Endothelial cell of umbilical vein (primary cell): ENCODE results near the gene NCKAP5. TPM values are rescaled to one million over a fixed set of nuclear protein-coding genes. Genes with fewer than 3 reads are reported as not detected.

ENCODE experiments used
- BruUV-seq: library from RNA; stranded (reverse); fragments of 400-500 nt; replicated peaks from 2 replicates; lab custom pipeline; 2021; lab: Mats Ljungman, UMichigan
- CTCF ChIA-PET: fragments of 300-600, 350-600 bp; sonication (Branson Sonifier 250); formaldehyde crosslinking; loops from one replicate; lab custom pipeline; 2021; ENCODE audit warnings: antibody characterized with exemption, inconsistent platforms; lab: Charles Lee
- POLR2A ChIA-PET: fragments of 300-600, 350-600 bp; sonication (Branson Sonifier 250); formaldehyde crosslinking; loops from one replicate; lab custom pipeline; 2021; ENCODE audit warnings: antibody characterized with exemption, inconsistent platforms; lab: Charles Lee
- DNase-seq: peaks from one replicate; pipeline ENCODE4 v3.0.0-alpha.2; 2011; ENCODE audit warnings: low read depth, low spot score
- FAIRE-seq: peaks from 2 replicates; lab custom pipeline; 2011; peaks lifted over from hg19 to GRCh38; lab: Jason Lieb, UNC
- H2AFZ ChIP-seq: 2 replicates; pipeline ENCODE4 v1.6.0; 2012; ENCODE audit warnings: low read depth, low read length, control low read depth, inconsistent platforms
- H3K27ac ChIP-seq: 2 replicates; pipeline ENCODE4 v1.5.1; 2011; ENCODE audit warnings: low read depth, mild to moderate bottlenecking, control low read depth, low read length, moderate library complexity; ENCODE audit not compliant: insufficient read depth
- H3K27me3 ChIP-seq, 2 experiments: 2 replicates each; pipeline versions ENCODE4 v1.6.0 to v1.6.1; 2011; ENCODE audit warnings: low read length in 2 of 2, mixed read lengths in 1 of 2; ENCODE audit not compliant: control insufficient read depth in 2 of 2, insufficient read depth in 2 of 2
- H3K36me3 ChIP-seq, 2 experiments: 2 replicates in 1 of 2; 3 replicates in 1 of 2; pipeline ENCODE4 v1.5.1; 2011; ENCODE audit warnings: low read length in 2 of 2, mild to moderate bottlenecking in 1 of 2, moderate library complexity in 1 of 2; ENCODE audit not compliant: control insufficient read depth in 2 of 2, insufficient read depth in 2 of 2; ENCODE audit errors: extremely low read depth in 1 of 2
- H3K4me1 ChIP-seq: 3 replicates; pipeline ENCODE4 v1.5.1; 2011; ENCODE audit warnings: mild to moderate bottlenecking, low read length; ENCODE audit not compliant: control insufficient read depth, insufficient read depth; ENCODE audit errors: extremely low read depth
- H3K4me2 ChIP-seq: 2 replicates; pipeline ENCODE4 v1.6.1; 2011; ENCODE audit warnings: low read length, control low read depth, mixed read lengths; ENCODE audit not compliant: insufficient read depth
- H3K4me3 ChIP-seq, 3 experiments: fragments of 200-600 bp in 1 of 3; sonication (generic), shearing (Covaris generic) in 1 of 3; replicated peaks in 1 of 3; 2 replicates each; pipeline ENCODE4 v1.5.1; 2011 to 2016; ENCODE audit warnings: control low read depth in 3 of 3, low read length in 3 of 3, mild to moderate bottlenecking in 2 of 3, inconsistent platforms in 1 of 3, low read depth in 1 of 3, moderate library complexity in 1 of 3; ENCODE audit not compliant: insufficient read depth in 1 of 3
- H3K79me2 ChIP-seq: 2 replicates; pipeline ENCODE4 v1.6.0; 2012; ENCODE audit warnings: low read length, inconsistent platforms; ENCODE audit not compliant: control insufficient read depth, insufficient read depth
- H3K9ac ChIP-seq: replicated peaks from 2 replicates; pipeline ENCODE3; 2011; ENCODE audit warnings: low read length, control low read depth; ENCODE audit not compliant: insufficient read depth; ENCODE audit errors: extremely low read depth
- H3K9me1 ChIP-seq: replicated peaks from 3 replicates; pipeline ENCODE4 v1.6.0; 2011; ENCODE audit warnings: mild to moderate bottlenecking, low read length; ENCODE audit not compliant: control insufficient read depth, insufficient read depth; ENCODE audit errors: extremely low read depth
- H3K9me3 ChIP-seq: replicated peaks from 2 replicates; pipeline ENCODE4 v1.5.1; 2012; ENCODE audit warnings: low read length, inconsistent platforms; ENCODE audit not compliant: control insufficient read depth, insufficient read depth
- H4K20me1 ChIP-seq: replicated peaks from 2 replicates; pipeline ENCODE3; 2011; ENCODE audit warnings: mild to moderate bottlenecking, low read length; ENCODE audit not compliant: control insufficient read depth, insufficient read depth; ENCODE audit errors: extremely low read depth
- CTCF ChIP-seq, 2 donors: IDR thresholded peaks; 1 replicate in 1 of 2; 2 replicates in 1 of 2; pipeline ENCODE4 v1.5.1; 2011; ENCODE audit warnings: low read length in 2 of 2, mild to moderate bottlenecking in 2 of 2, moderate library complexity in 2 of 2, control low read depth in 1 of 2, inconsistent platforms in 1 of 2, low read depth in 1 of 2; ENCODE audit not compliant: insufficient read depth in 1 of 2; ENCODE audit errors: extremely low read depth in 1 of 2
- EZH2 ChIP-seq: IDR thresholded peaks from 2 replicates; pipeline ENCODE4 v1.6.1; 2012; ENCODE audit warnings: borderline replicate concordance, low read depth, mild to moderate bottlenecking, moderate library complexity, low read length, inconsistent platforms; ENCODE audit not compliant: severe bottlenecking
- FOS ChIP-seq: IDR thresholded peaks from 2 replicates; pipeline ENCODE4 v1.6.1; 2011; ENCODE audit warnings: mild to moderate bottlenecking, low read length, moderate library complexity, borderline replicate concordance; ENCODE audit not compliant: insufficient read depth
- GATA2 ChIP-seq: IDR thresholded peaks from 2 replicates; pipeline ENCODE4 v1.7.0; 2011; ENCODE audit warnings: low read depth, mild to moderate bottlenecking, moderate library complexity, mixed read lengths, low read length; ENCODE audit not compliant: insufficient read length, insufficient read depth
- JUN ChIP-seq: IDR thresholded peaks from 2 replicates; pipeline ENCODE4 v1.6.1; 2011; ENCODE audit warnings: borderline replicate concordance, low read depth; ENCODE audit not compliant: insufficient read length, insufficient read depth
- MAX ChIP-seq: IDR thresholded peaks from 2 replicates; pipeline ENCODE4 v1.6.1; 2011; ENCODE audit not compliant: insufficient read depth, insufficient read length
- MYC ChIP-seq: IDR thresholded peaks from one replicate; pipeline ENCODE4 v1.6.1; 2011; ENCODE audit warnings: mild to moderate bottlenecking, low read depth, low read length
- POLR2A ChIP-seq: IDR thresholded peaks from 2 replicates; pipeline ENCODE4 v1.6.1; 2012; ENCODE audit warnings: low read depth, mild to moderate bottlenecking, control low read depth, low read length
- POLR2AphosphoS5 ChIP-seq: IDR thresholded peaks from 2 replicates; pipeline ENCODE4 v1.6.1; 2012; ENCODE audit warnings: low read depth, mild to moderate bottlenecking, control low read depth, low read length, moderate library complexity; ENCODE audit not compliant: insufficient read depth
- dilution Hi-C: fragments of 300-500 bp; cut with MboI; formaldehyde crosslinking; loops from one replicate; pipeline ENCODE4 v1.15.0; 2019; ENCODE audit warnings: low sequenced_read_pairs; ENCODE audit not compliant: extremely low pct_ligation_motif_present
- intact Hi-C: fragments of 100-400 bp; cut with micrococcal nuclease; formaldehyde crosslinking; loops from one replicate; pipeline ENCODE4 v1.10.0; 2022
- polyA plus RNA-seq, 4 experiments: library from polyadenylated mRNA; depleted of rRNA in 3 of 4; stranded (reverse) in 3 of 4; unstranded in 1 of 4; fragments of >200 nt; gene quantifications; 2 replicates each; pipeline versions ENCODE4 v1.2.1 to v1.2.3, GENCODE V29; 2011 to 2012; ENCODE audit warnings: missing spikeins in 1 of 4
- total RNA-seq: library from RNA; stranded (reverse); gene quantifications from 2 replicates; pipeline ENCODE4 v1.2.3, GENCODE V29; 2021

The NCKAP5 gene
- total and polyA plus RNA-seq, 2 donors (not counting 3 experiments of a cell fraction or from before 2014, with no cell fraction given): 0.47 to 3.3 TPM

GRCh38 chr2:133324150-133324561 is 244.1 kb downstream of the NCKAP5 start:
- Histone ChIP-seq H3K9me1 (no peaks in the 10 kb centered on the region), H3K4me3 (no peak overlapping the region), H3K9ac (no peak overlapping the region), H4K20me1 (no peaks in the 10 kb centered on the region), H3K36me3 (no peaks in the 10 kb centered on the region), H2AFZ (no peak overlapping the region), H3K27ac (no peak overlapping the region), H3K79me2 (no peaks in the 10 kb centered on the region), H3K4me2 (no peak overlapping the region), H3K4me1 (no peaks in the 10 kb centered on the region), H3K27me3 (no peaks in the 10 kb centered on the region), H3K9me3 (no peaks in the 10 kb centered on the region)
- BruUV-seq: no TSS peak
- ChIA-PET POLR2A (no interaction called here), CTCF (interaction anchor here (1.1 kb wide), 1 partner anchor 456 kb away, joined by 3 read pairs; no protein-coding TSS in a partner anchor)
- intact Hi-C loops: no loop called here
- TF ChIP-seq CTCF (IDR thresholded peaks at IDR 0.05; ENCODE audit: extremely low read depth in 1 of 2, insufficient read depth in 1 of 2, low read depth in 1 of 2, low read length in 2 of 2) (no peak), FOS (peak; percentile 13)
- FAIRE-seq: peak; percentile 24
- dilution Hi-C loops: no loop called here
- peak; percentile 41 for DNase-seq

GRCh38 chr2:133322909-133323308 is 245.4 kb downstream of the NCKAP5 start:
- ChIA-PET CTCF (no interaction called here), POLR2A (no interaction called here)
- intact Hi-C loops: no loop called here
- H3K9me1 ChIP-seq: no peaks in the 10 kb centered on the region
- H3K4me3 ChIP-seq: no peak overlapping the region
- no peaks in the 10 kb centered on the region for H3K27me3 ChIP-seq
- H3K4me2 ChIP-seq: no peak overlapping the region
- no peak overlapping the region for H3K27ac ChIP-seq
- H3K9ac ChIP-seq: no peak overlapping the region
- dilution Hi-C loops: no loop called here
- FAIRE-seq (no peak), DNase-seq (no peak)
- no peaks in the 10 kb centered on the region for H4K20me1 ChIP-seq
- no peak overlapping the region for H2AFZ ChIP-seq
- no peaks in the 10 kb centered on the region for H3K36me3 ChIP-seq
- no peaks in the 10 kb centered on the region for H3K79me2 ChIP-seq
- TF ChIP-seq POLR2AphosphoS5: no peak
- no peak for TF ChIP-seq GATA2
- no peak for TF ChIP-seq CTCF (IDR thresholded peaks at IDR 0.05; ENCODE audit: extremely low read depth in 1 of 2, insufficient read depth in 1 of 2, low read depth in 1 of 2, low read length in 2 of 2)
- TF ChIP-seq EZH2: no peak
- TF ChIP-seq POLR2A: no peak
- no peak for TF ChIP-seq MAX
- no peak for TF ChIP-seq JUN
- no peak for TF ChIP-seq MYC
- no peak for TF ChIP-seq FOS
- BruUV-seq: no TSS peak
- no peaks in the 10 kb centered on the region for H3K9me3 ChIP-seq
- no peaks in the 10 kb centered on the region for H3K4me1 ChIP-seq
